SK-N-SH treated with all-trans-retinoic acid at 6 μM for 48 hours (cell line): ENCODE data around the gene ACTC1.

Experiments used
- ARNTL ChIP-seq: fragments of 450-650 bp; formaldehyde crosslinking; IDR thresholded peaks from 2 replicates; pipeline ENCODE4 v1.5.0; 2020; ENCODE audit warnings: low read depth, mild to moderate bottlenecking, moderate library complexity, borderline replicate concordance
- CSRNP3 ChIP-seq: fragments of 250-450 bp; sonication (Bioruptor Pico); IDR thresholded peaks from 2 replicates; pipeline ENCODE4 v1.5.1; 2021; ENCODE audit warnings: mild to moderate bottlenecking, moderate library complexity
- ESRRG ChIP-seq: fragments of 250-450 bp; sonication (Bioruptor Pico); IDR thresholded peaks from 2 replicates; pipeline ENCODE4 v1.6.1; 2021; ENCODE audit warnings: mild to moderate bottlenecking
- OSR1 ChIP-seq: fragments of 250-450 bp; sonication (Bioruptor Pico); IDR thresholded peaks from 2 replicates; pipeline ENCODE4 v1.8.0; 2022; ENCODE audit warnings: moderate library complexity, mild to moderate bottlenecking, inconsistent platforms
- PATZ1 ChIP-seq: fragments of 250-450 bp; sonication (Bioruptor Pico); IDR thresholded peaks from 2 replicates; pipeline ENCODE4 v1.8.0; 2020; ENCODE audit warnings: mild to moderate bottlenecking, moderate library complexity, borderline replicate concordance
- ZFP3 ChIP-seq: fragments of 250-450 bp; sonication (Bioruptor Pico); IDR thresholded peaks from 2 replicates; pipeline ENCODE4 v1.5.0; 2020; ENCODE audit warnings: mild to moderate bottlenecking, moderate library complexity
- ZNF565 ChIP-seq: fragments of 450-650 bp; formaldehyde crosslinking; conservative IDR thresholded peaks from 2 replicates; pipeline ENCODE4 v1.5.0; 2020; ENCODE audit warnings: low read depth, mild to moderate bottlenecking, moderate library complexity

GRCh38 chr15:34810443-34811129 is 15.2 kb upstream of the ACTC1 start:
- TF ChIP-seq ZFP3 (CRISPR knock-in tag) (peak; percentile 45; the same call in 1 of the 2 replicates), CSRNP3 (no peak), OSR1 (CRISPR knock-in tag) (no peak; the same call in 1 of the 2 replicates), PATZ1 (no peak), ARNTL (CRISPR knock-in tag) (no peak), ESRRG (CRISPR knock-in tag) (no peak), ZNF565 (CRISPR knock-in tag) (no peak)
